HL-60/S4 treated with retinoic acid at 250 ng/mL for 4 days and 3 days (cell line): ENCODE data around the gene MCU.
"Not testable (repeated sequence)": the region's sequence is repeated elsewhere in the genome, so short reads cannot be mapped to it uniquely, and the experiment has no call there.

Experiments used
- in situ Hi-C: fragments of 300-500 bp; cut with MboI; formaldehyde crosslinking; loops from 2 replicates; pipeline ENCODE4 v1.7.0; 2022; ENCODE audit warnings: low sequenced_read_pairs

The MCU gene

GRCh38 chr10:72890086-72890485, 198.1 kb downstream of the MCU start:
- in situ Hi-C loops, result no loop called here

DNA sequence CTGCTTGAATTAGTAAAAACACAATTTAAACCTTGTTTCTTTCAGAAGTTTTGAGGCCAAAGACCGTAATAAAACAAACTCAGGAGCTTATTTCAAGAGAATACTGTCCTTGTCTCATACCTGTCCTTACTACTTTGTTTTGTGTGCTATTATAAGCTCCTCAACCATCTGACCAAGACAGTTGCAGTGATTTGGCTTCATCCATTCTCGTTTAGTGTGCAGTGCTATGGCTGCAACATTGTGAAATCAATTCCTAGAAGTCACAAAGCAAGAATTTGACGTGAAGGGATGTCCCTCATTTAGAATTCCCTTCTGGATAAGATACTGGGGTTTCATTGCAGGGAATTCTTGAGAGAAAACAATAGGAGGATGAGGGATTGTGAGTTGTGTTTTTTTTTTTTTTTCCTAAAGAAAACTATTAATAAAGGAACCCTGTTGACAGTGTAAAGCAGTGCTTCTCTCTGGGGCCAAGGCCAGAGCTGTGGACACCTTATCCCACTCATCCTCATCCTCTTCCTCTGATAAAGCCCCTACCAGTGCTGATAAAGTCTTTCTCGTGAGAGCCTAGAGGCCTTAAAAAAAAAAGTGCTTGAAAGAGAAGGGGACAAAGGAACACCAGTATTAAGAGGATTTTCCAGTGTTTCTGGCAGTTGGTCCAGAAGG, 201.3 kb downstream of the MCU start, which contains the start of gene OIT3:
Gene OIT3 (plus strand): TSS at position 604 of the 663 bp plus-strand sequence. CDS start 60 bp downstream, outside the sequence.
- in situ Hi-C loops, result no loop called here

- in situ Hi-C loops, result no loop called here
Measured at GRCh38 chr10:72895236-72895850, 203.4 kb downstream of the MCU start.

GRCh38 chr10:72898616-72899015, 206.7 kb downstream of the MCU start:
- in situ Hi-C loops, result no loop called here

GRCh38 chr10:72899545-72899944, 207.6 kb downstream of the MCU start:
- in situ Hi-C loops, result no loop called here

- in situ Hi-C loops, result not testable (repeated sequence)
Measured at GRCh38 chr10:72903941-72904446, 212.1 kb downstream of the MCU start.

- in situ Hi-C loops, result no loop called here
Measured at GRCh38 chr10:72904806-72905205, 212.9 kb downstream of the MCU start.

GRCh38 chr10:72906446-72906845, 214.5 kb downstream of the MCU start:
- in situ Hi-C loops, result no loop called here

- in situ Hi-C loops, result no loop called here
Measured at GRCh38 chr10:72910705-72911104, 218.8 kb downstream of the MCU start.

- in situ Hi-C loops, result no loop called here
Measured at GRCh38 chr10:72911758-72912157, 219.8 kb downstream of the MCU start.

DNA sequence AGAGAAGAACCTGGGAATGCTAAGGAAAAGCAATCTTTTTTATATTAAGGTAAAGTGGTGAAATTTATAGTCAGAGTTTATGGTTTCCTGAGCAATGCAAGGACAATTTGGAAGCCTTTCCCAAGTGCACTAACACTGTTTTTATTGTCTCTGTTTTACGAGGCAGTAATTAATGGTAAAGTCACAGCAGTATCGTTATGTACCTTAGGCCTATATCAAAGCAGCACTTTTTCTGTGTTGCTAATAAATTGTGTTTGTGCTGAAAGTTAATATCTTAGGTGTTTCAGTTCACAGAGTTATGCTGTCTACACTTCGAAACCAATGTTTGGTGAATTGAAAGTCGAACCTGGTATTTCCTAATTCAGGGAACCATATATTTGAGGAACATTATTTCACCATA, 220.8 kb downstream of the MCU start:
- in situ Hi-C loops, result no loop called here

GRCh38 chr10:72913287-72913686, 221.3 kb downstream of the MCU start:
- in situ Hi-C loops, result no loop called here

DNA sequence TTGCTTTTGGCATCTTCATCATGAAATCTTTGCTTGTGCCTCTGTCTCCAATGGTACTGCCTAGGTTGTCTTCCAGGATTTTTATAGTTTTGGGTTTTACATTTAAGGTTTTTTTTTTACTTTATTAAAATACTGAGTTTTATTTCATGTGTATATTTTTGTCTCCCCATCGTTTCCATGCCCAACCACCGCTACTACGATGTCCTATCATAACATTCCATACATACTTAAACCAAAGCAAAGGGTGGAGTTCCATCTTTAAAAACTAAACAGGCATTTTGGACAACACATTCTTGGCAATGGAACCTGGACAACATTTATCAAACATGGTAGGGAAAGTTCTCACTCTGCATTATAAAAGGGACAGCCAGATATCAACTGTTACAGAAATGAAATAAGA, 225.3 kb downstream of the MCU start:
- in situ Hi-C loops, result not testable (repeated sequence)

DNA sequence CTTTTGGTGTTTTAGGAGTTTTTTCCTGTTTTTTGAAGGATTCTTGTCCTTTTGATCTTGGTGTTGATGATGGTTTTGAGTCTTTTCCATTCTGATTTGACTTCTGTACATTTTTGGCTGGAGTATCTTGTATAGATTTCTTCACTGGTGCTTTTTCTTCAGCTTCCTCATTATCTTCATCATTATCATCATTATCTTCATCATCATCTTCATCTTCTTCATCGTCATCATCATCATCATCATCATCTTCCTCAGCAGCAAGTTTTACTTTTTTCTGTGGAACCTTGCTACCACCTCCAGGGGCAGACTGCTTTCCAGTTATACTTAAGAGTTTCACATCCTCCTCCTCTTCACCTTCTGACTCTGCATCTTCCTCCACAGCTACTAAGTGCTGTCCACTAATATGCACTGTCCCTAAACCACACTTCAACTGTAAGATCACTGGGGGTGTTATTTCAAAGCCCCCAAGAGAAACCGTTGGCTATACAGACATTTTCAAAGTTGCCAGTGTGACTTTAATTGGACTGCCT, 225.9 kb downstream of the MCU start:
- in situ Hi-C loops, result not testable (repeated sequence)

GRCh38 chr10:72918352-72918751, 226.4 kb downstream of the MCU start:
- in situ Hi-C loops, result no loop called here

DNA sequence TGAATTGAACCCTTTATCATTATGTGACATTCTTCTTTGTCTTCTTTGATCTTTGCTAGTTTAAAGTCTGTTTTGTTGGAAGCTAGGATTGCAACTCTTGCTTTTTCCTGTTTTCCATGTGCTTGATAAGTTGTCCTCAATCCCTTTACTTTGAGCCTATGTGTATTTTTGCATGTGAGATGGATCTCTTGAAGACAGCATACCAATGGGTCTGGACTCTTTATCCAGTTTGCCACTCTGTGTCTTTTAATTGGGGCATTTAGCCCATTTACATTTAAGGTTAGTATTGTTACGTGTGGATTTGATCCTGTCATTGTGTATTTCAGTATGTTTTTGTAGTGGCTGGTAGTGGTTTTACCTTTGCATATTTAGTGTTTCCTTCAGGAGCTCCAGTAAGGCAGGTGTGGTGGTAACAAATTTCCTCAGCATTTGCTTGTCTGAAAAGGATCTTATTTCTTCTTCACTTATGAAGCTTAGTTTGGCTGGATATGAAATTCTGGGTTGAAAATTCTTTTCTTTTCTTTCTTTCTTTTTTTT, 229.3 kb downstream of the MCU start:
- in situ Hi-C loops, result not testable (repeated sequence)

- in situ Hi-C loops, result no loop called here
Measured at GRCh38 chr10:72924351-72924750, 232.4 kb downstream of the MCU start.

DNA sequence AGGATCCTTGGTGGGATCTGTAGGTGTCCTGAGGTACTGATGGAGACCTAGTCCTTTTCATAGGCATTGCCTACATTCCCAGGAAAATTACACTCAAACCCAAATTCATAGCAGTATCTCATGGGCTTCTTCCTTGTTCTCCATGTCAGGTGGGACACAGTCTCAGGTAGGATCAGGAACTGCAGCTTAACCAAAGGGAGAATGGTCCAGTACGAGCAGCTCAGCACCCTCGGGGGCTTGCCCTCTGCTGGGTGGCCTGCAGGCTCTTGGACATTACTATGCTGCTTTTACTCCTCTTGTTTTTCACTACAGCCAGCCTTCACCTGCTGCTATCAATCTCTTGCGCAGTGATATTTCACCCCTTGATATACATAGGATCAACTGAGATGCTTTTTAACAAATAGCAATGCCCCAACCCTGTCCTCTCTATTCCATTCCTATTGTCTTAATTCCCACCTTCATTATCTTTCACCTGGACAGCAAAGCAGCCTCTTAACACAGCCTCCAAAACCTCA, 234.1 kb downstream of the MCU start:
- in situ Hi-C loops, result no loop called here

- in situ Hi-C loops, result no loop called here
Measured at GRCh38 chr10:72927485-72927884, 235.5 kb downstream of the MCU start.

DNA sequence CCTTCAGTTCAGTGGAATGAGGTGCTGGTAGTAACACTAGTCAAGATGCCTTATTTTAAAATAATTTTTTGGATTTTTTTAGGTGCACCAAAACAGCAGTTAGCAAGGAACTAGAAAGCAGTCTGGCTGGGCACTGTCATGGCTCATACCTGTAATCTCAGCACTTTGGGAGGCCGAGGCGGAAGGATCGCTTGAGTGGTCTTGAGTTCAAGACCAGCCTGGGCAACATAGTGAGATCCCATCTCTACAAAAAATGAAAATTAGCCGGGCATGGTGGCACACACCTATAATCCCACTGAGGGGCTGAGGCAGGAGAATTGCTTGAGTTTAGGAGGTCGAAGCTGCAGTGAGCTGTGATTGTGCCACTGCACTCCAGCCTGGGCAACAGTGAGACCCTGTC, 236.9 kb downstream of the MCU start:
- in situ Hi-C loops, result no loop called here

DNA sequence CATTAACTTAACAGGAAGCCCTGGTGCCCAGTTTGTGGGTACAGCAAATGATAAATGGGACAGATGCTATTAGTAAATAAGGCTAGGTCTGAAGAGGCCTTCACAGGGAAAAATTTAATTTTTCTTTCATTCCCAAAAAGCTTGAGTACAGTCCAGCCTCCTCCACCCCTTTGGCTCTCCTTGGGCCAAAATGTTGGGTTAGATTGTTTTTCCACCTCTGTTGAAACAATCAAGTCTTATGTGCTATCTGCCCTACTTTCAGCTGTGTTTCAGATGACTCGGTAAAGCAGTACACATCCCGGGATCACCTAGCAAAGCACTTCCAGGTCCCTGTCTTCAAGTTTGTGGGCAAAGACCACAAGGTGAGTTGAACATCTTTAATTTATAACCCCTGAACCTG, 238.3 kb downstream of the MCU start:
- in situ Hi-C loops, result no loop called here
